Endothelial cell of umbilical vein (primary cell): Measurements from ENCODE around the gene CHST11. TPM values are rescaled to one million over a fixed set of nuclear protein-coding genes. Genes with fewer than 3 reads are reported as not detected.
A peak's percentile ranks its signal among the peaks of the same experiment; 100 is the strongest.

Experiments
- BruUV-seq: library from RNA; stranded (reverse); fragments of 400-500 nt; replicated peaks from 2 replicates; lab custom pipeline; 2021; lab: Mats Ljungman, UMichigan
- CTCF ChIA-PET: fragments of 300-600, 350-600 bp; sonication (Branson Sonifier 250); formaldehyde crosslinking; loops from one replicate; lab custom pipeline; 2021; ENCODE audit warnings: antibody characterized with exemption, inconsistent platforms; lab: Charles Lee
- POLR2A ChIA-PET: fragments of 300-600, 350-600 bp; sonication (Branson Sonifier 250); formaldehyde crosslinking; loops from one replicate; lab custom pipeline; 2021; ENCODE audit warnings: antibody characterized with exemption, inconsistent platforms; lab: Charles Lee
- DNase-seq: peaks from one replicate; pipeline ENCODE4 v3.0.0-alpha.2; 2011; ENCODE audit warnings: low read depth, low spot score
- FAIRE-seq: peaks from 2 replicates; lab custom pipeline; 2011; peaks lifted over from hg19 to GRCh38; lab: Jason Lieb, UNC
- H2AFZ ChIP-seq: 2 replicates; pipeline ENCODE4 v1.6.0; 2012; ENCODE audit warnings: low read depth, low read length, control low read depth, inconsistent platforms
- H3K27ac ChIP-seq: 2 replicates; pipeline ENCODE4 v1.5.1; 2011; ENCODE audit warnings: low read depth, mild to moderate bottlenecking, control low read depth, low read length, moderate library complexity; ENCODE audit not compliant: insufficient read depth
- H3K27me3 ChIP-seq, 2 experiments: 2 replicates each; pipeline versions ENCODE4 v1.6.0 to v1.6.1; 2011; ENCODE audit warnings: low read length in 2 of 2, mixed read lengths in 1 of 2; ENCODE audit not compliant: control insufficient read depth in 2 of 2, insufficient read depth in 2 of 2
- H3K36me3 ChIP-seq, 2 experiments: 2 replicates in 1 of 2; 3 replicates in 1 of 2; pipeline ENCODE4 v1.5.1; 2011; ENCODE audit warnings: low read length in 2 of 2, mild to moderate bottlenecking in 1 of 2, moderate library complexity in 1 of 2; ENCODE audit not compliant: control insufficient read depth in 2 of 2, insufficient read depth in 2 of 2; ENCODE audit errors: extremely low read depth in 1 of 2
- H3K4me1 ChIP-seq: 3 replicates; pipeline ENCODE4 v1.5.1; 2011; ENCODE audit warnings: mild to moderate bottlenecking, low read length; ENCODE audit not compliant: control insufficient read depth, insufficient read depth; ENCODE audit errors: extremely low read depth
- H3K4me2 ChIP-seq: 2 replicates; pipeline ENCODE4 v1.6.1; 2011; ENCODE audit warnings: low read length, control low read depth, mixed read lengths; ENCODE audit not compliant: insufficient read depth
- H3K4me3 ChIP-seq, 3 experiments: fragments of 200-600 bp in 1 of 3; sonication (generic), shearing (Covaris generic) in 1 of 3; replicated peaks in 1 of 3; 2 replicates each; pipeline ENCODE4 v1.5.1; 2011 to 2016; ENCODE audit warnings: control low read depth in 3 of 3, low read length in 3 of 3, mild to moderate bottlenecking in 2 of 3, inconsistent platforms in 1 of 3, low read depth in 1 of 3, moderate library complexity in 1 of 3; ENCODE audit not compliant: insufficient read depth in 1 of 3
- H3K79me2 ChIP-seq: 2 replicates; pipeline ENCODE4 v1.6.0; 2012; ENCODE audit warnings: low read length, inconsistent platforms; ENCODE audit not compliant: control insufficient read depth, insufficient read depth
- H3K9ac ChIP-seq: replicated peaks from 2 replicates; pipeline ENCODE3; 2011; ENCODE audit warnings: low read length, control low read depth; ENCODE audit not compliant: insufficient read depth; ENCODE audit errors: extremely low read depth
- H3K9me1 ChIP-seq: replicated peaks from 3 replicates; pipeline ENCODE4 v1.6.0; 2011; ENCODE audit warnings: mild to moderate bottlenecking, low read length; ENCODE audit not compliant: control insufficient read depth, insufficient read depth; ENCODE audit errors: extremely low read depth
- H3K9me3 ChIP-seq: replicated peaks from 2 replicates; pipeline ENCODE4 v1.5.1; 2012; ENCODE audit warnings: low read length, inconsistent platforms; ENCODE audit not compliant: control insufficient read depth, insufficient read depth
- H4K20me1 ChIP-seq: replicated peaks from 2 replicates; pipeline ENCODE3; 2011; ENCODE audit warnings: mild to moderate bottlenecking, low read length; ENCODE audit not compliant: control insufficient read depth, insufficient read depth; ENCODE audit errors: extremely low read depth
- EZH2 ChIP-seq: IDR thresholded peaks from 2 replicates; pipeline ENCODE4 v1.6.1; 2012; ENCODE audit warnings: borderline replicate concordance, low read depth, mild to moderate bottlenecking, moderate library complexity, low read length, inconsistent platforms; ENCODE audit not compliant: severe bottlenecking
- FOS ChIP-seq: IDR thresholded peaks from 2 replicates; pipeline ENCODE4 v1.6.1; 2011; ENCODE audit warnings: mild to moderate bottlenecking, low read length, moderate library complexity, borderline replicate concordance; ENCODE audit not compliant: insufficient read depth
- GATA2 ChIP-seq: IDR thresholded peaks from 2 replicates; pipeline ENCODE4 v1.7.0; 2011; ENCODE audit warnings: low read depth, mild to moderate bottlenecking, moderate library complexity, mixed read lengths, low read length; ENCODE audit not compliant: insufficient read length, insufficient read depth
- JUN ChIP-seq: IDR thresholded peaks from 2 replicates; pipeline ENCODE4 v1.6.1; 2011; ENCODE audit warnings: borderline replicate concordance, low read depth; ENCODE audit not compliant: insufficient read length, insufficient read depth
- MYC ChIP-seq: IDR thresholded peaks from one replicate; pipeline ENCODE4 v1.6.1; 2011; ENCODE audit warnings: mild to moderate bottlenecking, low read depth, low read length
- POLR2A ChIP-seq: IDR thresholded peaks from 2 replicates; pipeline ENCODE4 v1.6.1; 2012; ENCODE audit warnings: low read depth, mild to moderate bottlenecking, control low read depth, low read length
- POLR2AphosphoS5 ChIP-seq: IDR thresholded peaks from 2 replicates; pipeline ENCODE4 v1.6.1; 2012; ENCODE audit warnings: low read depth, mild to moderate bottlenecking, control low read depth, low read length, moderate library complexity; ENCODE audit not compliant: insufficient read depth
- dilution Hi-C: fragments of 300-500 bp; cut with MboI; formaldehyde crosslinking; loops from one replicate; pipeline ENCODE4 v1.15.0; 2019; ENCODE audit warnings: low sequenced_read_pairs; ENCODE audit not compliant: extremely low pct_ligation_motif_present
- intact Hi-C: fragments of 100-400 bp; cut with micrococcal nuclease; formaldehyde crosslinking; loops from one replicate; pipeline ENCODE4 v1.10.0; 2022
- polyA plus RNA-seq, 4 experiments: library from polyadenylated mRNA; depleted of rRNA in 3 of 4; stranded (reverse) in 3 of 4; unstranded in 1 of 4; fragments of >200 nt; gene quantifications; 2 replicates each; pipeline versions ENCODE4 v1.2.1 to v1.2.3, GENCODE V29; 2011 to 2012; ENCODE audit warnings: missing spikeins in 1 of 4
- total RNA-seq: library from RNA; stranded (reverse); gene quantifications from 2 replicates; pipeline ENCODE4 v1.2.3, GENCODE V29; 2021
- TF ChIP-seq, protein P1 (sequence below), 2 donors: IDR thresholded peaks; 1 replicate in 1 of 2; 2 replicates in 1 of 2; pipeline ENCODE4 v1.5.1; 2011; ENCODE audit warnings: low read length in 2 of 2, mild to moderate bottlenecking in 2 of 2, moderate library complexity in 2 of 2, control low read depth in 1 of 2, inconsistent platforms in 1 of 2, low read depth in 1 of 2; ENCODE audit not compliant: insufficient read depth in 1 of 2; ENCODE audit errors: extremely low read depth in 1 of 2
- TF ChIP-seq, protein P2 (sequence below): IDR thresholded peaks from 2 replicates; pipeline ENCODE4 v1.6.1; 2011; ENCODE audit not compliant: insufficient read depth, insufficient read length

Gene CHST11
- total and polyA plus RNA-seq, 2 donors (not counting 3 experiments of a cell fraction or from before 2014, with no cell fraction given) = 19.7 to 20.9 TPM

DNA sequence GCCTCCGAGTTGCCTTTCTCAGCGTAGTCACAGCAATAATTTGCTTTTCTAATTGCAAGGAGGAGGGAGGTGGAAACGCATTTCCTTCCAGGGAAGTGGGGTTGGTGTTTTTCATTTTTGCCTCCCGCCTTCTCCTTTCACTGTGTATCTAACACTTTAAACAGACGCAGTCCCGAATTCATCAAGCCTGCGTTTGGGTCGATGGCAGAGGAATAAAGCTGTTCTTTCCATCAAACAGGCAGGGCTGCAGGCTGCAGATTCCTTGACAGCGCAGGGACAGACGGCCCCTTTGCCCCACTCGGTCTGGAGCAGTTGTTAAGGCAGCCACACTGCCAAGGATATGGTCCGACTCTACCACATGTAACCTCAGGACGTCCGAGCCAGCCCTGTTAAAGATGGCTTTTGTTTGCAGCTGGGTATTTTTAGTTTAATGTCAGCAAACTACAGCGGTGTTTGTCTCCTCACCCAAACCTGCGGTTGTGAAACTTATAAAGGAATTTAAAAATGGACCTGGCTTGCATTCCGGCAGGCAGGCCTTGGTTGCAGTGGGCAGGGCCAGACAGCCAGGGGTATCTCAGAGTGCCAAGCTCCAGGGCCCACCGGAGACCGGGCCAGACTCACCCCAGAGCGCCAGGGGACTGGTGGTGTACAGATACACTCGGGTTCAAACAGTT is 2.1 kb downstream of the CHST11 start:
- H3K9ac ChIP-seq = peak overlapping the region; percentile 69
- intact Hi-C loops (loop anchor here (5.0 to 10.0 kb wide), 3 partner anchors 128 to 242 kb away; partner anchors contain the start of gene TXNRD1), dilution Hi-C loops (no loop called here)
- H3K4me3 ChIP-seq = peak overlapping the region; percentile 64 to 76 (median 68)
- CTCF ChIA-PET = interaction anchor here (1.3 to 4.6 kb wide), 5 partner anchors 19 to 594 kb away, joined by 3 to 46 read pairs (median 7); no protein-coding TSS in a partner anchor
- no TSS peak for BruUV-seq
- peak overlapping the region; percentile 36 for H3K27ac ChIP-seq
- H4K20me1 ChIP-seq = no peaks in the 10 kb centered on the region
- peak overlapping the region; percentile 83 for H3K4me2 ChIP-seq
- no peaks in the 10 kb centered on the region for H3K9me1 ChIP-seq
- peaks cover 64% of the 10 kb centered on the region for H3K79me2 ChIP-seq
- FAIRE-seq = peak; percentile 49
- no peaks in the 10 kb centered on the region for H3K9me3 ChIP-seq
- DNase-seq = peak; percentile 50
- TF ChIP-seq JUN (no peak), POLR2AphosphoS5 (no peak), POLR2A (no peak), GATA2 (no peak), FOS (no peak), EZH2 (no peak), MYC (no peak)
- TF ChIP-seq, protein P1, sequence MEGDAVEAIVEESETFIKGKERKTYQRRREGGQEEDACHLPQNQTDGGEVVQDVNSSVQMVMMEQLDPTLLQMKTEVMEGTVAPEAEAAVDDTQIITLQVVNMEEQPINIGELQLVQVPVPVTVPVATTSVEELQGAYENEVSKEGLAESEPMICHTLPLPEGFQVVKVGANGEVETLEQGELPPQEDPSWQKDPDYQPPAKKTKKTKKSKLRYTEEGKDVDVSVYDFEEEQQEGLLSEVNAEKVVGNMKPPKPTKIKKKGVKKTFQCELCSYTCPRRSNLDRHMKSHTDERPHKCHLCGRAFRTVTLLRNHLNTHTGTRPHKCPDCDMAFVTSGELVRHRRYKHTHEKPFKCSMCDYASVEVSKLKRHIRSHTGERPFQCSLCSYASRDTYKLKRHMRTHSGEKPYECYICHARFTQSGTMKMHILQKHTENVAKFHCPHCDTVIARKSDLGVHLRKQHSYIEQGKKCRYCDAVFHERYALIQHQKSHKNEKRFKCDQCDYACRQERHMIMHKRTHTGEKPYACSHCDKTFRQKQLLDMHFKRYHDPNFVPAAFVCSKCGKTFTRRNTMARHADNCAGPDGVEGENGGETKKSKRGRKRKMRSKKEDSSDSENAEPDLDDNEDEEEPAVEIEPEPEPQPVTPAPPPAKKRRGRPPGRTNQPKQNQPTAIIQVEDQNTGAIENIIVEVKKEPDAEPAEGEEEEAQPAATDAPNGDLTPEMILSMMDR (IDR thresholded peaks at IDR 0.05; ENCODE audit: extremely low read depth in 1 of 2, insufficient read depth in 1 of 2, low read depth in 1 of 2, low read length in 2 of 2) = no peak
- TF ChIP-seq, protein P2, sequence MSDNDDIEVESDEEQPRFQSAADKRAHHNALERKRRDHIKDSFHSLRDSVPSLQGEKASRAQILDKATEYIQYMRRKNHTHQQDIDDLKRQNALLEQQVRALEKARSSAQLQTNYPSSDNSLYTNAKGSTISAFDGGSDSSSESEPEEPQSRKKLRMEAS = no peak
- H2AFZ ChIP-seq = peak overlapping the region; percentile 69
- no peaks in the 10 kb centered on the region for H3K36me3 ChIP-seq
- H3K27me3 ChIP-seq = no peaks in the 10 kb centered on the region
- H3K4me1 ChIP-seq = peaks cover 57% of the 10 kb centered on the region
- POLR2A ChIA-PET = interaction anchor here (0.6 kb wide), 1 partner anchor 59 kb away, joined by 4 read pairs; no protein-coding TSS in a partner anchor
